ENCODE measurements around the gene EFNB2. TPM values are rescaled to one million over a fixed set of nuclear protein-coding genes. Genes with fewer than 3 reads are reported as not detected.

EFNB2 gene
- total RNA-seq, 1 experiment from 2014 or later = 4.7 TPM

DNA sequence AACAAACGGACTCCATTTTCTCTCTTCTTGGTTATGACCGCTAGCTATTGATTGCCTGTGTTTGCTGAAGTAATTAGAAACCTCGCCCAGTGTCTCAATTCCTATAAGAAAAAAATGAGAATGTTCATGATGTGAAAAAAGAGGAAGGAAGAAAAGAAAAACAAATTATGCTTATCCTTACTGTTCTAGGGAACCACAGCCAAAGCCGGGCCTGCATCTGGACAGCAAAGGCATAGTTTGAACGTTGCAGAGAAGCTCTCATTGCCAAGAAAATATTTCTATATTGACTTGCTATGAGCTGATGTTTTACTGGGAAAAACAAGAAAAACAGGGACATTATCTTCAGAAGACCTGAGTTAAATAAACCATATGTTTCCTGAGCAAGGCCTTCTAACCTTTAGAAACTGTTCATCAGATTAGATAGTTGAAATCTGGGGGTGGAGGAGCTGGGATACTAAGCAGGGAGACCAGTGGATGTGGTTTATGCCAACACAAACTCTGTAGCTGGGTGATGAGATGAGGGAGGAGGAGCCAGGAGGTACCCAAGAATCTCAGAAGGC, 55.0 kb downstream of the EFNB2 start:
- no TSS peak for BruUV-seq (replicated peaks)
- H3K4me1 ChIP-seq (ENCODE audit: control insufficient read depth, insufficient read depth, low read length) = no peaks in the 10 kb centered on the region
- CTCF ChIA-PET = no interaction called here
- TF ChIP-seq SIN3A (IDR thresholded peaks at IDR 0.05; ENCODE audit: borderline replicate concordance, insufficient read depth, low read depth, low read length) = no peak
- no peak for TF ChIP-seq POLR2AphosphoS5 (IDR thresholded peaks at IDR 0.05; ENCODE audit: low read depth, low read length)
- TF ChIP-seq, protein P1, sequence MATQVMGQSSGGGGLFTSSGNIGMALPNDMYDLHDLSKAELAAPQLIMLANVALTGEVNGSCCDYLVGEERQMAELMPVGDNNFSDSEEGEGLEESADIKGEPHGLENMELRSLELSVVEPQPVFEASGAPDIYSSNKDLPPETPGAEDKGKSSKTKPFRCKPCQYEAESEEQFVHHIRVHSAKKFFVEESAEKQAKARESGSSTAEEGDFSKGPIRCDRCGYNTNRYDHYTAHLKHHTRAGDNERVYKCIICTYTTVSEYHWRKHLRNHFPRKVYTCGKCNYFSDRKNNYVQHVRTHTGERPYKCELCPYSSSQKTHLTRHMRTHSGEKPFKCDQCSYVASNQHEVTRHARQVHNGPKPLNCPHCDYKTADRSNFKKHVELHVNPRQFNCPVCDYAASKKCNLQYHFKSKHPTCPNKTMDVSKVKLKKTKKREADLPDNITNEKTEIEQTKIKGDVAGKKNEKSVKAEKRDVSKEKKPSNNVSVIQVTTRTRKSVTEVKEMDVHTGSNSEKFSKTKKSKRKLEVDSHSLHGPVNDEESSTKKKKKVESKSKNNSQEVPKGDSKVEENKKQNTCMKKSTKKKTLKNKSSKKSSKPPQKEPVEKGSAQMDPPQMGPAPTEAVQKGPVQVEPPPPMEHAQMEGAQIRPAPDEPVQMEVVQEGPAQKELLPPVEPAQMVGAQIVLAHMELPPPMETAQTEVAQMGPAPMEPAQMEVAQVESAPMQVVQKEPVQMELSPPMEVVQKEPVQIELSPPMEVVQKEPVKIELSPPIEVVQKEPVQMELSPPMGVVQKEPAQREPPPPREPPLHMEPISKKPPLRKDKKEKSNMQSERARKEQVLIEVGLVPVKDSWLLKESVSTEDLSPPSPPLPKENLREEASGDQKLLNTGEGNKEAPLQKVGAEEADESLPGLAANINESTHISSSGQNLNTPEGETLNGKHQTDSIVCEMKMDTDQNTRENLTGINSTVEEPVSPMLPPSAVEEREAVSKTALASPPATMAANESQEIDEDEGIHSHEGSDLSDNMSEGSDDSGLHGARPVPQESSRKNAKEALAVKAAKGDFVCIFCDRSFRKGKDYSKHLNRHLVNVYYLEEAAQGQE (IDR thresholded peaks at IDR 0.05; ENCODE audit: insufficient read depth in 1 of 2, low read depth in 2 of 2, low read length in 1 of 2) = no peak
- TF ChIP-seq, protein P2, sequence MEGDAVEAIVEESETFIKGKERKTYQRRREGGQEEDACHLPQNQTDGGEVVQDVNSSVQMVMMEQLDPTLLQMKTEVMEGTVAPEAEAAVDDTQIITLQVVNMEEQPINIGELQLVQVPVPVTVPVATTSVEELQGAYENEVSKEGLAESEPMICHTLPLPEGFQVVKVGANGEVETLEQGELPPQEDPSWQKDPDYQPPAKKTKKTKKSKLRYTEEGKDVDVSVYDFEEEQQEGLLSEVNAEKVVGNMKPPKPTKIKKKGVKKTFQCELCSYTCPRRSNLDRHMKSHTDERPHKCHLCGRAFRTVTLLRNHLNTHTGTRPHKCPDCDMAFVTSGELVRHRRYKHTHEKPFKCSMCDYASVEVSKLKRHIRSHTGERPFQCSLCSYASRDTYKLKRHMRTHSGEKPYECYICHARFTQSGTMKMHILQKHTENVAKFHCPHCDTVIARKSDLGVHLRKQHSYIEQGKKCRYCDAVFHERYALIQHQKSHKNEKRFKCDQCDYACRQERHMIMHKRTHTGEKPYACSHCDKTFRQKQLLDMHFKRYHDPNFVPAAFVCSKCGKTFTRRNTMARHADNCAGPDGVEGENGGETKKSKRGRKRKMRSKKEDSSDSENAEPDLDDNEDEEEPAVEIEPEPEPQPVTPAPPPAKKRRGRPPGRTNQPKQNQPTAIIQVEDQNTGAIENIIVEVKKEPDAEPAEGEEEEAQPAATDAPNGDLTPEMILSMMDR (IDR thresholded peaks at IDR 0.05) = no peak
- no peak for TF ChIP-seq TCF7L2 (IDR thresholded peaks at IDR 0.05; ENCODE audit: low read depth, low read length)
- DNase-seq (ENCODE audit: low read depth, low spot score) = no peak
- H3K36me3 ChIP-seq (ENCODE audit: control insufficient read depth, insufficient read depth, low read length) = no peaks in the 10 kb centered on the region
- H3K9me3 ChIP-seq (ENCODE audit: control insufficient read depth, insufficient read depth, low read depth, low read length) = no peaks in the 10 kb centered on the region
- POLR2A ChIA-PET = no interaction called here
- ATAC-seq = no peak
- no peak overlapping the region for H3K4me3 ChIP-seq (ENCODE audit: low read depth in 2 of 2, low read length in 2 of 2)
- in situ Hi-C loops (cut with HindIII; ENCODE audit: low pct_unique_long_range_greater_than_20kb, low sequenced_read_pairs) = no loop called here
- intact Hi-C loops (cut with micrococcal nuclease; ENCODE audit: unreplicated experiment) = no loop called here
- H3K27me3 ChIP-seq (ENCODE audit: control insufficient read depth, insufficient read depth, low read length) = no peaks in the 10 kb centered on the region
- H3K27ac ChIP-seq (ENCODE audit: low read length) = no peak overlapping the region

DNA sequence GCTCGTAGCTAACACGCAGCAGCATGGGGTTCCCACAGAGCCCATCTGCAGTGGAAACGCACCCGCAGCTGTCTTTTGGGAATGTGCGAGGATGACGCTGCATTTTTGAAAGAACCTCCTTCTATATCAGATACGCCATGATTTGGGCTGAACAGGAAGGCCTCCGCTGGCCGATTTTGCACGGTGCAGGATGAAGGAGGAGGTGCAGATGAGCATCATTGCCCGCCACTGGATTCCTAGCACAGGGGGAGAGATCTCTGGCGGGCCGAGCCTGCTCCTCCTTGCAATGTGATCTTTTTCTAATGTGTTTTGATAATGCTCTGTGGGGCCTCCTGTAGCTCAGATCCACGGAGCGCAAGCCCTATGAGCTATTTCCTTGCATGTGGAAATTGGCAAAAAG, 55.5 kb downstream of the EFNB2 start:
- Histone ChIP-seq H3K9me3 (ENCODE audit: control insufficient read depth, insufficient read depth, low read depth, low read length) (no peaks in the 10 kb centered on the region), H3K36me3 (ENCODE audit: control insufficient read depth, insufficient read depth, low read length) (no peaks in the 10 kb centered on the region), H3K27ac (ENCODE audit: low read length) (no peak overlapping the region), H3K27me3 (ENCODE audit: control insufficient read depth, insufficient read depth, low read length) (no peaks in the 10 kb centered on the region), H3K4me3 (ENCODE audit: low read depth in 2 of 2, low read length in 2 of 2) (no peak overlapping the region), H3K4me1 (ENCODE audit: control insufficient read depth, insufficient read depth, low read length) (no peaks in the 10 kb centered on the region)
- ChIA-PET CTCF (no interaction called here), POLR2A (no interaction called here)
- ATAC-seq = no peak
- in situ Hi-C loops (cut with HindIII; ENCODE audit: low pct_unique_long_range_greater_than_20kb, low sequenced_read_pairs) (no loop called here), intact Hi-C loops (cut with micrococcal nuclease; ENCODE audit: unreplicated experiment) (no loop called here)
- no TSS peak for BruUV-seq (replicated peaks)
- TF ChIP-seq SIN3A (IDR thresholded peaks at IDR 0.05; ENCODE audit: borderline replicate concordance, insufficient read depth, low read depth, low read length) (no peak), TCF7L2 (IDR thresholded peaks at IDR 0.05; ENCODE audit: low read depth, low read length) (no peak), POLR2AphosphoS5 (IDR thresholded peaks at IDR 0.05; ENCODE audit: low read depth, low read length) (no peak)
- TF ChIP-seq, protein P2 (IDR thresholded peaks at IDR 0.05) = no peak
- TF ChIP-seq, protein P1 (IDR thresholded peaks at IDR 0.05; ENCODE audit: insufficient read depth in 1 of 2, low read depth in 2 of 2, low read length in 1 of 2) = no peak
- DNase-seq (ENCODE audit: low read depth, low spot score) = no peak
